ENCODE results near the gene KIAA1217. TPM values are rescaled to one million over a fixed set of nuclear protein-coding genes. Genes with fewer than 3 reads are reported as not detected.

KIAA1217 gene
- total and polyA plus RNA-seq, 9 of the 15 experiments (the other 6 are each of a cell fraction or from before 2014, with no cell fraction given), result 0.04 TPM; not detected in 8

DNA sequence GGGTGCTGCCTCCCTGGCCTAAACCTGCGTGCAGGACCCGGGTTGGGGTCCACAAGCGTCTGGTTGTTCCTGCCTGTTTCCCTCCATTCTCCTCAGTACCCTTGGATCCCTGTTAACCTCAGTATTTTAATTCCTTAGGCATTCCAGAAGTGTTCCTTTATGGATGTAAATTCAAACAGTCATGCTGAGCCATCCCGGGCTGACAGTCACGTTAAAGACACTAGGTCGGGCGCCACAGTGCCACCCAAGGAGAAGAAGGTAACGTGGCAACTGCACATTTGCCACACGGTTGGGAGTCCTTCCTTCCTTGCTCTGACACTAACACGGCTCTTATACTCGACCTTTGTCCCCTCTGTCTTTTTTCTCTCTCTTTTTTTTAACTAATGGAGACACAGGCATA lies 327.7 kb downstream of the KIAA1217 start:
- FAIRE-seq, result no peak
- ATAC-seq, result no peak
- Histone ChIP-seq H3K9me1 (ENCODE audit: control insufficient read depth, insufficient read depth, low read length) (no peaks in the 10 kb centered on the region), H2AFZ (ENCODE audit: low read depth, low read length) (no peak overlapping the region), H4K20me1 (replicated peaks; ENCODE audit: control insufficient read depth, insufficient read depth, low read length) (no peaks in the 10 kb centered on the region), H3K79me2 (ENCODE audit: control insufficient read depth, insufficient read depth, low read length) (no peaks in the 10 kb centered on the region), H3K27me3 (ENCODE audit: control insufficient read depth in 2 of 2, insufficient read depth in 2 of 2, low read length in 2 of 2) (peaks cover 17 to 37% of the 10 kb centered on the region in 2 experiments), H3K4me3 (no peak overlapping the region), H3K36me3 (ENCODE audit: control insufficient read depth, insufficient read depth, low read length) (no peaks in the 10 kb centered on the region), H3K4me1 (replicated peaks in 1 of 2; ENCODE audit: control insufficient read depth in 2 of 2, insufficient read depth in 2 of 2, low read length in 2 of 2) (no peaks in the 10 kb centered on the region), H3K4me2 (ENCODE audit: insufficient read depth, low read length) (no peak overlapping the region), H3K27ac (ENCODE audit: extremely low read depth, low read depth, low read length) (no peak overlapping the region), H3K9ac (ENCODE audit: insufficient read depth in 1 of 2, low read depth in 2 of 2, low read length in 2 of 2) (no peak overlapping the region), H3K9me3 (replicated peaks; ENCODE audit: control insufficient read depth, insufficient read depth, low read depth, low read length) (no peaks in the 10 kb centered on the region)
- intact Hi-C loops (cut with micrococcal nuclease) (no loop called here), in situ Hi-C loops (cut with MboI) (no loop called here)
- DNase-seq (ENCODE audit: extremely low read depth in 1 of 4, low spot score in 3 of 4), result no peak
- 0% methylated on average over 11 of the region's 11 CpGs for WGBS (ENCODE audit: insufficient coverage, low coverage, missing lambda C conversion rate)
- BruUV-seq (replicated peaks), result no TSS peak
- ChIA-PET POLR2A (interaction anchor here (1.0 kb wide), 1 partner anchor 13 kb away, joined by 3 read pairs; no protein-coding TSS in a partner anchor), CTCF (ENCODE audit: low intra/inter-chr PET ratio) (no interaction called here)
- TF ChIP-seq, protein P1, sequence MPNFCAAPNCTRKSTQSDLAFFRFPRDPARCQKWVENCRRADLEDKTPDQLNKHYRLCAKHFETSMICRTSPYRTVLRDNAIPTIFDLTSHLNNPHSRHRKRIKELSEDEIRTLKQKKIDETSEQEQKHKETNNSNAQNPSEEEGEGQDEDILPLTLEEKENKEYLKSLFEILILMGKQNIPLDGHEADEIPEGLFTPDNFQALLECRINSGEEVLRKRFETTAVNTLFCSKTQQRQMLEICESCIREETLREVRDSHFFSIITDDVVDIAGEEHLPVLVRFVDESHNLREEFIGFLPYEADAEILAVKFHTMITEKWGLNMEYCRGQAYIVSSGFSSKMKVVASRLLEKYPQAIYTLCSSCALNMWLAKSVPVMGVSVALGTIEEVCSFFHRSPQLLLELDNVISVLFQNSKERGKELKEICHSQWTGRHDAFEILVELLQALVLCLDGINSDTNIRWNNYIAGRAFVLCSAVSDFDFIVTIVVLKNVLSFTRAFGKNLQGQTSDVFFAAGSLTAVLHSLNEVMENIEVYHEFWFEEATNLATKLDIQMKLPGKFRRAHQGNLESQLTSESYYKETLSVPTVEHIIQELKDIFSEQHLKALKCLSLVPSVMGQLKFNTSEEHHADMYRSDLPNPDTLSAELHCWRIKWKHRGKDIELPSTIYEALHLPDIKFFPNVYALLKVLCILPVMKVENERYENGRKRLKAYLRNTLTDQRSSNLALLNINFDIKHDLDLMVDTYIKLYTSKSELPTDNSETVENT (CRISPR knock-in tag; IDR thresholded peaks at IDR 0.05), result no peak
- TF ChIP-seq, protein P2, sequence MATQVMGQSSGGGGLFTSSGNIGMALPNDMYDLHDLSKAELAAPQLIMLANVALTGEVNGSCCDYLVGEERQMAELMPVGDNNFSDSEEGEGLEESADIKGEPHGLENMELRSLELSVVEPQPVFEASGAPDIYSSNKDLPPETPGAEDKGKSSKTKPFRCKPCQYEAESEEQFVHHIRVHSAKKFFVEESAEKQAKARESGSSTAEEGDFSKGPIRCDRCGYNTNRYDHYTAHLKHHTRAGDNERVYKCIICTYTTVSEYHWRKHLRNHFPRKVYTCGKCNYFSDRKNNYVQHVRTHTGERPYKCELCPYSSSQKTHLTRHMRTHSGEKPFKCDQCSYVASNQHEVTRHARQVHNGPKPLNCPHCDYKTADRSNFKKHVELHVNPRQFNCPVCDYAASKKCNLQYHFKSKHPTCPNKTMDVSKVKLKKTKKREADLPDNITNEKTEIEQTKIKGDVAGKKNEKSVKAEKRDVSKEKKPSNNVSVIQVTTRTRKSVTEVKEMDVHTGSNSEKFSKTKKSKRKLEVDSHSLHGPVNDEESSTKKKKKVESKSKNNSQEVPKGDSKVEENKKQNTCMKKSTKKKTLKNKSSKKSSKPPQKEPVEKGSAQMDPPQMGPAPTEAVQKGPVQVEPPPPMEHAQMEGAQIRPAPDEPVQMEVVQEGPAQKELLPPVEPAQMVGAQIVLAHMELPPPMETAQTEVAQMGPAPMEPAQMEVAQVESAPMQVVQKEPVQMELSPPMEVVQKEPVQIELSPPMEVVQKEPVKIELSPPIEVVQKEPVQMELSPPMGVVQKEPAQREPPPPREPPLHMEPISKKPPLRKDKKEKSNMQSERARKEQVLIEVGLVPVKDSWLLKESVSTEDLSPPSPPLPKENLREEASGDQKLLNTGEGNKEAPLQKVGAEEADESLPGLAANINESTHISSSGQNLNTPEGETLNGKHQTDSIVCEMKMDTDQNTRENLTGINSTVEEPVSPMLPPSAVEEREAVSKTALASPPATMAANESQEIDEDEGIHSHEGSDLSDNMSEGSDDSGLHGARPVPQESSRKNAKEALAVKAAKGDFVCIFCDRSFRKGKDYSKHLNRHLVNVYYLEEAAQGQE (IDR thresholded peaks at IDR 0.05; ENCODE audit: borderline replicate concordance), result no peak
- TF ChIP-seq, protein P2 (CRISPR knock-in tag; IDR thresholded peaks at IDR 0.05; ENCODE audit: low read depth), result no peak
- TF ChIP-seq EP300 (IDR thresholded peaks at IDR 0.05; ENCODE audit: low read length), result no peak
- TF ChIP-seq DMBX1 (CRISPR knock-in tag; IDR thresholded peaks at IDR 0.05; ENCODE audit: borderline replicate concordance), result no peak
- no peak for TF ChIP-seq FOXJ3 (CRISPR knock-in tag; IDR thresholded peaks at IDR 0.05)
- TF ChIP-seq, protein P3, sequence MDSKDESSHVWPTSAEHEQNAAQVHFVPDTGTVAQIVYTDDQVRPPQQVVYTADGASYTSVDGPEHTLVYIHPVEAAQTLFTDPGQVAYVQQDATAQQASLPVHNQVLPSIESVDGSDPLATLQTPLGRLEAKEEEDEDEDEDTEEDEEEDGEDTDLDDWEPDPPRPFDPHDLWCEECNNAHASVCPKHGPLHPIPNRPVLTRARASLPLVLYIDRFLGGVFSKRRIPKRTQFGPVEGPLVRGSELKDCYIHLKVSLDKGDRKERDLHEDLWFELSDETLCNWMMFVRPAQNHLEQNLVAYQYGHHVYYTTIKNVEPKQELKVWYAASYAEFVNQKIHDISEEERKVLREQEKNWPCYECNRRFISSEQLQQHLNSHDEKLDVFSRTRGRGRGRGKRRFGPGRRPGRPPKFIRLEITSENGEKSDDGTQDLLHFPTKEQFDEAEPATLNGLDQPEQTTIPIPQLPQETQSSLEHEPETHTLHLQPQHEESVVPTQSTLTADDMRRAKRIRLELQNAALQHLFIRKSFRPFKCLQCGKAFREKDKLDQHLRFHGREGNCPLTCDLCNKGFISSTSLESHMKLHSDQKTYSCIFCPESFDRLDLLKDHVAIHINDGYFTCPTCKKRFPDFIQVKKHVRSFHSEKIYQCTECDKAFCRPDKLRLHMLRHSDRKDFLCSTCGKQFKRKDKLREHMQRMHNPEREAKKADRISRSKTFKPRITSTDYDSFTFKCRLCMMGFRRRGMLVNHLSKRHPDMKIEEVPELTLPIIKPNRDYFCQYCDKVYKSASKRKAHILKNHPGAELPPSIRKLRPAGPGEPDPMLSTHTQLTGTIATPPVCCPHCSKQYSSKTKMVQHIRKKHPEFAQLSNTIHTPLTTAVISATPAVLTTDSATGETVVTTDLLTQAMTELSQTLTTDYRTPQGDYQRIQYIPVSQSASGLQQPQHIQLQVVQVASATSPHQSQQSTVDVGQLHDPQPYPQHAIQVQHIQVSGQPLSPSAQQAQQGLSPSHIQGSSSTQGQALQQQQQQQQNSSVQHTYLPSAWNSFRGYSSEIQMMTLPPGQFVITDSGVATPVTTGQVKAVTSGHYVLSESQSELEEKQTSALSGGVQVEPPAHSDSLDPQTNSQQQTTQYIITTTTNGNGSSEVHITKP (IDR thresholded peaks at IDR 0.05; ENCODE audit: partially characterized antibody), result no peak
- TF ChIP-seq ZNF165 (CRISPR knock-in tag; IDR thresholded peaks at IDR 0.05; ENCODE audit: borderline replicate concordance), result no peak
- TF ChIP-seq ZSCAN29 (IDR thresholded peaks at IDR 0.05), result no peak
- TF ChIP-seq RFX1 (IDR thresholded peaks at IDR 0.05), result no peak
